ENCODE results near the gene GARIN5A. TPM values are rescaled to one million over a fixed set of nuclear protein-coding genes. Genes with fewer than 3 reads are reported as not detected.
A peak's percentile ranks its signal among the peaks of the same experiment; 100 is the strongest.

The GARIN5A gene
- total and polyA plus RNA-seq, 9 of the 15 experiments (the other 6 are each of a cell fraction or from before 2014, with no cell fraction given): 0.10 to 0.82 (median 0.23) TPM; not detected in 2

- 0 out of 2 replicates have a peak, but pooled peaks have one; percentile 64 for TF ChIP-seq PATZ1 (CRISPR knock-in tag; IDR thresholded peaks at IDR 0.05; ENCODE audit: borderline replicate concordance)
- no peak for TF ChIP-seq CHD4 (IDR thresholded peaks at IDR 0.05; ENCODE audit: insufficient read depth, insufficient replicate concordance, low read depth, low read length, poor library complexity, severe bottlenecking)
- TF ChIP-seq ZNF511 (CRISPR knock-in tag; IDR thresholded peaks at IDR 0.05): no peak; the same call in 1 of the 2 replicates
- TF ChIP-seq SUPT5H (IDR thresholded peaks at IDR 0.05): peak; percentile 82
- 0 out of 4 replicates have a peak, but pooled peaks of 1 of the 2 experiments have one; percentile 59 for TF ChIP-seq BCLAF1 (IDR thresholded peaks at IDR 0.05; ENCODE audit: borderline replicate concordance in 1 of 2, control insufficient read depth in 1 of 2, low read depth in 2 of 2, low read length in 1 of 2)
- no peak for TF ChIP-seq ZNF232 (CRISPR knock-in tag; IDR thresholded peaks at IDR 0.05)
- TF ChIP-seq GATAD2A (IDR thresholded peaks at IDR 0.05): peak; percentile 53; the same call in 1 of the 2 replicates
- TF ChIP-seq ZBTB26 (CRISPR knock-in tag; IDR thresholded peaks at IDR 0.05): peak; percentile 93
- no peak for TF ChIP-seq ZNF239 (CRISPR knock-in tag; IDR thresholded peaks at IDR 0.05)
- peak; percentile 17; the same call in 1 of the 2 replicates for TF ChIP-seq MAFF (IDR thresholded peaks at IDR 0.05; ENCODE audit: low read length)
- peak in 1 of 2 experiments; percentile 61; a peak in 1 of 4 replicates for TF ChIP-seq KDM4B (IDR thresholded peaks at IDR 0.05; ENCODE audit: borderline replicate concordance in 2 of 2, low read depth in 1 of 2)
- no peak for TF ChIP-seq SMAD2 (IDR thresholded peaks at IDR 0.05; ENCODE audit: low read depth, low read length)
- peak; percentile 93 for TF ChIP-seq MTA1 (IDR thresholded peaks at IDR 0.05; ENCODE audit: borderline replicate concordance)
- peak; percentile 79 for TF ChIP-seq CCNT2 (IDR thresholded peaks at IDR 0.05; ENCODE audit: borderline replicate concordance, extremely low read depth, insufficient read length, low read depth, low read length)
- TF ChIP-seq ZNF436 (CRISPR knock-in tag; IDR thresholded peaks at IDR 0.05): peak; percentile 51; the same call in 1 of the 2 replicates
- TF ChIP-seq MED1 (CRISPR knock-in tag; IDR thresholded peaks at IDR 0.05; ENCODE audit: borderline replicate concordance): no peak
- TF ChIP-seq CTCF (IDR thresholded peaks at IDR 0.05 in 2 of 3, conservative IDR thresholded peaks at IDR 0.05 in 1 of 3; ENCODE audit: insufficient read depth in 2 of 3, low read depth in 1 of 3, low read length in 3 of 3): peak in 1 of 3 experiments; percentile 11; a peak in 1 of 6 replicates
Observed at GRCh38 chr19:50511069-50511822, 34.6 kb upstream of the GARIN5A start, which contains the start of gene JOSD2 (continued).
